NOMO-1 treated with DMSO at 0.1 percent for 48 hours (cell line): ENCODE data around the gene MYOT.

ENCODE experiments used
- DNase-seq: peaks from one replicate; lab custom pipeline; 2025; ENCODE audit not compliant: unreplicated experiment; lab: John Stamatoyannopoulos, UW

MYOT gene

DNA sequence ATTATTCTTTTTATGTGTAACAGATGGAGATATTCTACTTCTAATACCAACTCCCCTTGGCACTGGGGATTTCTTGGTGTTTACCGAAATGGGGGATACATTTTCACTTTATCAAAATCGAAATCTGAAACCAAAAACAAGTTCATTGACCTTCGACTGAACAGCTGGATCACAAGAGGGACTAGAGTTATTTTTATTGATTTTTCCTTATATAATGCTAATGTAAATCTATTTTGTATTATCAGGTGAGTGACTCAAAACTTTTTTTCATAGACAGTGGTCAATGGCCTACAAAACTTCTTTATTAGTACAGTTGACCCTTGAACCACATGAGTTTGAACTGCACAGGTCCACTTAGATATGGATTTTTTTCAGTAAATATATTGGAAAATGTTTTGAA is 31.8 kb downstream of the MYOT start:
- DNase-seq, result no peak

DNA sequence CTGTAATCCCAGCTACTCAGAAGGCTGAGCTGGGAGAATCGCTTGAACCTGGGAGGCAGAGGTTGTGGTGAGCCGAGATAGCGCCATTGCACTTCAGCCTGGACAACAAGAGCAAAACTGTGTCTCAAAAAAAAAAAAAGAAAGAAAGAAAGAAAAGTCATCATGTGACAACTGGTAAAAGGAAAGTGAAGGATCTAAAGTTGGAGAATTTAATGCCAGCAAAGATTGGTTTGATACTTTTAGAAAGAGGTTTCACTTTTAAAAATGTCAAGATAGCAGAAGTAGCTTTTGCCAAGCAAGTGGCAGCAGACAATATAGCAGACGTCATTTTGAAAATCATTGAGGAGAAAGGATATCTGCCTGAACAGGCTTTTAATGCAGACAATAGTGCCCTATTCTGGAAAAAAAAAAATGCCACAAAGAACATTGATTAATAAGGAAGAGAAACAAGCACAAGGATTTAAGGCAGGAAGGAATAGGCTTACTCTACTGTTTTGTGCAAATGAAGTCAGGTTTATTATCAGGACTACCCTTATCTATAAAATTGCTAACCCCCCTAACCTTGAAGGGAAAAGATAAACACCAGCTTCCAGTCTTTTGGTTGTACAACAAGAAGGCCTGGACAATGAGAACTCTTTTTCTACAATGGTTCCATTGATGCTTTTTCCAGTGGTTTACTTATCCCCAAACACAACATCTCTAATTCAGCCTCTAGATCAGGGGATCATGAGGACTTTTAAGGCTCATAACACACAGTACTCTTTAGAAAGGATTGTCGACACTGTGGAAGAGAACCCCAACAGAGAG is 33.6 kb downstream of the MYOT start:
- DNase-seq, result peak; percentile 35

DNA sequence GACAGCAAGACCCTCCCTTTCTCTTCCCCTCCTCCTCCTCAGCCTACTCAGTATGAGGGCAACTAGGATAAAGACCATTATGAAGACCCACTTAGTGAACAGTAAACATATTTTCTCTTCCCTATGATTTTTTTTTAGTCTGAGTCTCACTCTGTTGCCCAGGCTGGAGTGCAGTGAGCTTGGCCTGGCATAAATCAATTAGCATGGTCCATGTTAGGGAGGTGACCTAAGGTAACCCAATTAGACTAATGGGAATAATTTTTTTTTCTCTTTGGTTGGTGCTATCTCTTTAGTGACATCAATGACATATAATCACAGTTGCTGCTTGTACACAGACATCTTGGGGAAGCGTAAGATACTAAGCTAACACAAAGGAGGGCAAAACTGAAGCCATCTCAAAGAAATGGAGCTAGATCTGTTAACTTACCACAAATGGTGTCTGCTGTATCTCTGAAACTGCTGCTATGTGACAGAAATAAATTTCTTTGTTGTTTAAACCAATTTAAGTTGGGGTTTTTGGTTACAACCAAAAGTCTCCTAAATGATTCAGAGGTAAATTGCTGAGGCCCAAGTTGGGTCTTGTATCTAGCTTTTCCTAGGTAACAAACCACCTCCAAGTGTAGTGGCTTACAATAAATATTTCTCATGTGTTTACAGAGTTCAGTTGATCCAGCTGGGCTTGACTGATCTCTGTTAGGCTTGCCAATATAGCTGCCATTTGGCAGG is 34.9 kb downstream of the MYOT start:
- no peak for DNase-seq

DNA sequence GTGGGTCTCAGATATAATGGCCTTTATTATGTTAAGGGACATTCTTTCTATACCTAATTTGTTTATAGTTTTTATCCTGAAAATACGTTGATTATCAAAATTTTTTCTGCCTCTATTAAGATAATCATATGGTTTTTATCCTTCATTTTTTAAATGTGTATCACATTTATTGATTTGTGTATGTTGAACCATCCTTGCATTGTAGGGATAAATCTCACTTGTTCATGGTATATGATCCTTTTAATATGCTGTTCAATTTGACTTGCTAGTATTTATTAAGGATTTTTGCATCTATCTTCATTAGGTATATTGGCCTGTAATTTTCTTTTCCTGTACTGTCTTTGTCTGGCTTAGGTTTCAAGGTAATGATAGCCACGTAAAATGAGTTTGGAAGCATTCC is 47.1 kb downstream of the MYOT start:
- no peak for DNase-seq

DNA sequence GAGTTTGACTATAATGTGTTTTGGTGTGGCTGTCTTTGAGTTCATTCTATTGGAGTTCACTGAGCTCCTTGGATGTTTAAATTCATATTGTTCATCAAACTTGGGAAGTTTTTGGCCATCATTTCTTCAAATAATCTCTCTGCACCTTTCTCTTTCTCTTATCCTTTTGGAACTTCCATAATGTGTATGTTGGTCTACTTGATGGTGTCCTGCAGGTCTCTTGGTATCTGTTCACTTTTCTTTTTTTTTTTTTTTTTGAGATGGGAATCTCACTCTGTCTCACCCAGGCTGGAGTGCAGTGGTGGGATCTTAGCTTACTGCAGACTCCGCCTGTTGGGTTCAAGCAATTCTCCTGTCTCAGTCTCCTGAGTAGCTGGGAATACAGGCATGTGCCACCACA is 49.3 kb downstream of the MYOT start:
- no peak for DNase-seq

DNA sequence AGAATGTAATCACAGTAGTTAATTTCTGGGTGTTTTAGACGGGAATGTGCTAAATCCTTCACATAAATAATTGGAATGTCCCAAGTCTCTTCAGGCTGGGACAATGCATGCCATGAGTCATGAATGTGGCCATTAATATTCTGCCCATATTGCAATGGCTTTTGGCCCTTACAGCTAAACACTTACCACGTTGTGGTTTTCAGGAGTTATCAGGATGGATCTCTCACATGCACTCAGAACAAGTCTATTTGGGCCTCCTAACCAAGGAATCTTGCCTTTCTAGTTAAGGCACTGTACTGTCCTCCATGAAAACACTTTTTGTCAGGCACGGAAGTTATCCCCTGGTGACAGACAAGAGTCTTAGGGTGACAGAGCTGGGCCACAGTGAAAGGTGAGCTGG is 54.3 kb downstream of the MYOT start:
- no peak for DNase-seq

DNA sequence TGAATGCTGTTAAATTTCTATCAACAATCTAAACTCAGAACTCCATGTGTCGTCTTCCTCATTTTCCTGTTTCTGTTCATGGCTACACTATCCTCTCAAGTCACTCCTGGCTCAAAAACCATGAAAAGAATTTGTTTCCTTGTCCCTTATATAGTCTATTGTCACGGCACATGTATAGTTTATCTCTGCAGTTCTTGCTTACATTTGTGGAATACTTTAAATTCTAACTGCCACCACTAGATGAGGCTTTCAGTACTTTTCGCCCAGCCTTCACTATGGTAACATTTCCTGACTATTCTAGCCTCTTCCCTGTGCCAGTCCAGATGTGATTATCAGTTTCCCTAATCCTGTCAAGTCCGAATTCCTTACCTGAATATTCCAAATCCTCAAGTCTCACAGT is 56.2 kb downstream of the MYOT start:
- no peak for DNase-seq

DNA sequence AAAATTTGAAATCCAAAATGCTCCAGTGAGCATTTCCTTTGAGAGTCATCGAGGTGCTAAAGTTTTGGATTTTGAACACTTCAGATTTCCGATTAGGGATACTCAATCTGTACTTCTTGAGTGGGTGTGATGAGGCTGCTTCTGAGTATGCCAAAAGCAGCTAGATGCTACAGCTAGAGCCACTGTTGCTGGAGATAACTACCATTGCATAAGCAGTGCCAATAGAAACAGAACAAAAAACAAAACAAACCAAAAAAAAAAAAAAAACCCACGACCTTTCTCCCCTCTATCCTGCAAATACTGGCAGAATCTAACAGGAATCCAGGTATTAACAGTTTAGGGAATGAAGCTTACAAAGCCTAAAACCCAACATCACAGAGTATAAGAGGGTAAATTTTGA is 65.1 kb downstream of the MYOT start:
- no peak for DNase-seq

DNA sequence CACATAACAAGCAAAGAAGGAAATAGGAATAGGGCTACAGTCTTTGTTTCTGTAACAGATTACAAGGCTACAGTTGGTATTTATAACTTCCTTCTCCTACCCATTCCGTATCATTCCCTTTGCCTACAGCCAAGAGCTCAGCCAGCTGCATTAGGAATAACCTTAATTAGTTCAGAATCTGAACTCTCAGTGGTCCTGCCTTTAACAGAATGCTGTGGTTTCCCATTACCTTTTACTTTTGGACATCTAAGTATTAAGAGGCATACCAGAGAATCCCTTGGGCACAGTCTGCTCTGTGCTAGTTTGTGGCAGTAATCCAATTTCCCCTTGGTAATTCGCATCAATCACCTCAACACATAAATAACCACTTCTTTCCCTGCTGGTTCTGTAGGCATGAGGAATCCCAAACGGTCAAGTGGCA is 65.8 kb downstream of the MYOT start:
- DNase-seq, result no peak

DNA sequence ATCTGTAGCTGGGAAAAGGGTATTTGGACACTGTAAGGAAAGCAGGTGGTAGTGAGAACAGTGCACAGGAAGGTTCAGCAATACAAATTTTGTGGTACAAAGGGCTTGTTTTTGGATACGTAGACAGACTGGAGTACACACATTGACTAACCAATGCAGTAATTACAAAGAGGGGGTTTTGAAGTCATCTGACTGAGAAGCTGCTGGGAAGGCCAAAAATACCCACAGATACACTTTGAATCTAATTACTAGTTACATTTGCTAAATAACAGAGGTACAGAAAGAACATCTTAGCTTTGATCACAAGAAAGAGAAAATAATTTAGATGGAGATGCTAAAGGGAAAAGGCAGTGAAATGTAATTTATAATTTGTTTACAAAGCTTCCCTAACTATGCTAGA is 67.5 kb downstream of the MYOT start:
- DNase-seq, result no peak

DNA sequence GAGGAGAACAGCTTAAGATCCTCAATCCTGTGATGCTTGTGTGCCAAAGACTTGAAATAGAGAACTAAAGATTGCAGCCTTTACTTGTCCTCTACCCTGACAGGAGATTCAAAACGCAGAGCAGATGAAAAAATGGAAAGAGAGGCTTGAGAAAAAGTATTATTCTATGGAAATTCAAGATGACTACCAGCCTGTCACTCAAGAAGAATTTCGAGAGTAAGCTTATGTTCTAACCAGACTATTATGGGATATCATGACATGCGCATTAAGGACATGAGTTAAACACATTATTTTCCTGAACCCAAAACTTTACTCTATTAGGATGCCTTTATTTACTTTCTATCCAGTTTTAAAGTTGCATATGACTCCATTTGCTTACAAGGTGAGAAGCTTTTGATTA is 68.0 kb downstream of the MYOT start:
- no peak for DNase-seq
